ENCODE data around the gene SARS1. TPM values are rescaled to one million over a fixed set of nuclear protein-coding genes. Genes with fewer than 3 reads are reported as not detected.
A peak's percentile ranks its signal among the peaks of the same experiment; 100 is the strongest.

SARS1 gene
- total RNA-seq, 1 experiment from 2014 or later, result 158 TPM

GRCh38 chr1:109281680-109282496 lies 68.2 kb downstream of the SARS1 start:
- Histone ChIP-seq H3K9me3 (ENCODE audit: low read length) (no peaks in the 10 kb centered on the region), H3K27ac (ENCODE audit: low read length) (no peak overlapping the region), H4K20me1 (ENCODE audit: low read length) (no peaks in the 10 kb centered on the region), H3K27me3 (ENCODE audit: low read length) (no peaks in the 10 kb centered on the region), H3K4me3 (ENCODE audit: low read length) (peak overlapping the region; percentile 89), H2AFZ (ENCODE audit: low read length) (peak overlapping the region; percentile 96; the same call in 1 of the 2 replicates), H3K36me3 (ENCODE audit: low read depth, low read length) (peaks cover 11% of the 10 kb centered on the region), H3F3A (ENCODE audit: low read length, unreplicated experiment) (no peaks in the 10 kb centered on the region), H3K9ac (ENCODE audit: low read length) (peak overlapping the region; percentile 77; the same call in 1 of the 2 replicates), H3K4me1 (ENCODE audit: insufficient read depth, low read length) (peaks cover 35% of the 10 kb centered on the region), H3K9me2 (replicated peaks; ENCODE audit: low read length) (no peaks in the 10 kb centered on the region), H3K4me2 (ENCODE audit: low read length) (peak overlapping the region; percentile 89), H3K79me2 (ENCODE audit: low read length) (peaks cover 35% of the 10 kb centered on the region)
- no TSS peak for BruUV-seq (replicated peaks)
- intact Hi-C loops (cut with micrococcal nuclease), result no loop called here
- CTCF ChIA-PET, result interaction anchor here (0.5 kb wide), 1 partner anchor 110 kb away, joined by 3 read pairs; no protein-coding TSS in a partner anchor
- DNase-seq, result no peak
- no peak for ATAC-seq
- TF ChIP-seq EZH2phosphoT487 (IDR thresholded peaks at IDR 0.05; ENCODE audit: borderline replicate concordance, low read length) (no peak), CTCF (conservative IDR thresholded peaks at IDR 0.05; ENCODE audit: low read depth, low read length) (no peak), EZH2 (IDR thresholded peaks at IDR 0.05; ENCODE audit: low read length, unreplicated experiment) (no peak)
- POLR2A ChIA-PET (ENCODE audit: unreplicated experiment), result no interaction called here

DNA sequence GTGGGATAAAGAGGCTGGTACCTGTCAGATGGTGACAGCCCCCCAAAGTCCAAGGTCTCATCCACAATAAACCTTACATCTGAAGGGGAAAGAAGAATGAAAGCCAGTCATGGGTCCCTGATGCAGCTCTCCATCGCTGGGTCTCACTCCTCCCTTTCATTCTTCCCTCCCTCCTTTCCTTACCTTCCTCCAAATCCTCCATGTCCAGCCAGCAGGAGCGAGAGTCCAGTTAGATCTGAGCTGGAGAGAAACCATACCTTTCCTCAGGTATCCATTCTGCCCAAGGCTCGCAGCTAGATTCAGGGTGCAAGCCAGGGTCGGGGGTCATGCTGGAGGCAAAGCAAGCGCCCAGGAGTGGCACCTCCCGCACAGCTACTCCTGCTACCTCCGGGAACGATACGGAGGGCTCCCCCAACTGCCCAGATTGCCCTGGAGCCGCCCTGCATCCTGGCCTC lies 68.8 kb downstream of the SARS1 start:
- H3K4me1 ChIP-seq (ENCODE audit: insufficient read depth, low read length), result peaks cover 29% of the 10 kb centered on the region
- ATAC-seq (peak; percentile 34), DNase-seq (no peak)
- no peak overlapping the region for H3K27ac ChIP-seq (ENCODE audit: low read length)
- no peaks in the 10 kb centered on the region for H3F3A ChIP-seq (ENCODE audit: low read length, unreplicated experiment)
- peak overlapping the region; percentile 89 for H3K4me3 ChIP-seq (ENCODE audit: low read length)
- no peaks in the 10 kb centered on the region for H4K20me1 ChIP-seq (ENCODE audit: low read length)
- H3K36me3 ChIP-seq (ENCODE audit: low read depth, low read length), result peaks cover 11% of the 10 kb centered on the region
- intact Hi-C loops (cut with micrococcal nuclease), result no loop called here
- peak overlapping the region; percentile 89 for H3K4me2 ChIP-seq (ENCODE audit: low read length)
- TF ChIP-seq EZH2phosphoT487 (IDR thresholded peaks at IDR 0.05; ENCODE audit: borderline replicate concordance, low read length), result no peak
- TF ChIP-seq CTCF (conservative IDR thresholded peaks at IDR 0.05; ENCODE audit: low read depth, low read length), result no peak
- no peak for TF ChIP-seq EZH2 (IDR thresholded peaks at IDR 0.05; ENCODE audit: low read length, unreplicated experiment)
- peaks cover 35% of the 10 kb centered on the region for H3K79me2 ChIP-seq (ENCODE audit: low read length)
- H3K9me3 ChIP-seq (ENCODE audit: low read length), result no peaks in the 10 kb centered on the region
- TSS peak; percentile 60 for BruUV-seq (replicated peaks)
- POLR2A ChIA-PET (ENCODE audit: unreplicated experiment), result interaction anchor here (0.7 to 1.0 kb wide), 2 partner anchors 8 to 143 kb away, joined by 3 to 6 read pairs; no protein-coding TSS in a partner anchor
- no peaks in the 10 kb centered on the region for H3K27me3 ChIP-seq (ENCODE audit: low read length)
- peak overlapping the region; percentile 96 for H2AFZ ChIP-seq (ENCODE audit: low read length)
- no peaks in the 10 kb centered on the region for H3K9me2 ChIP-seq (replicated peaks; ENCODE audit: low read length)
- CTCF ChIA-PET, result interaction anchor here (0.5 to 1.0 kb wide), 3 partner anchors 109 to 145 kb away, joined by 3 to 4 read pairs (median 3); no protein-coding TSS in a partner anchor
- H3K9ac ChIP-seq (ENCODE audit: low read length), result peak overlapping the region; percentile 77
